H1 (cell line): ENCODE results near the gene TOR4A. TPM values are rescaled to one million over a fixed set of nuclear protein-coding genes. Genes with fewer than 3 reads are reported as not detected.

Experiments
- ATF2 ChIP-seq: IDR thresholded peaks from 2 replicates; pipeline ENCODE4 v1.6.1; 2012; ENCODE audit warnings: low read length, inconsistent platforms
- CTBP2 ChIP-seq: IDR thresholded peaks from 2 replicates; pipeline ENCODE4 v1.7.0; 2011; ENCODE audit warnings: borderline replicate concordance, mild to moderate bottlenecking, moderate library complexity, mixed read lengths, low read length; ENCODE audit not compliant: insufficient read depth, insufficient read length
- NRF1 ChIP-seq: IDR thresholded peaks from 2 replicates; pipeline ENCODE4 v1.6.1; 2011; ENCODE audit warnings: mild to moderate bottlenecking, low read depth, low read length, improper control_type of control experiment
- SP4 ChIP-seq: IDR thresholded peaks from 2 replicates; pipeline ENCODE4 v1.6.1; 2012; ENCODE audit warnings: low read length, inconsistent platforms
- TAF1 ChIP-seq: IDR thresholded peaks from 2 replicates; pipeline ENCODE4 v1.6.1; 2011; ENCODE audit warnings: mild to moderate bottlenecking, low read depth, low read length
- TCF12 ChIP-seq: IDR thresholded peaks from 2 replicates; pipeline ENCODE4 v1.6.1; 2011; ENCODE audit warnings: low read depth, mild to moderate bottlenecking, low read length
- polyA plus RNA-seq, 7 experiments: library from polyadenylated mRNA; depleted of rRNA in 3 of 7; stranded (reverse) in 5 of 7; unstranded in 2 of 7; fragments of >200 nt in 5 of 7; fragments of 200-250 nt in 2 of 7; gene quantifications; 1 replicate in 5 of 7; 2 replicates in 1 of 7; 4 replicates in 1 of 7; pipeline versions ENCODE4 v1.2.1 to v1.2.3, GENCODE V29; 2011 to 2013; ENCODE audit warnings: missing spikeins in 2 of 7, mixed read lengths in 2 of 7
- total RNA-seq: library from RNA; stranded (reverse); fragmentation: NEBNext Ultra II Directional; extraction: Animal tissue kit (Norgen Biotek cat#: 25700); gene quantifications from 2 replicates; pipeline ENCODE4 v1.2.1, GENCODE V29; 2021

Gene TOR4A
- total and polyA plus RNA-seq, 2 of the 8 experiments (the other 6 are each of a cell fraction or from before 2014, with no cell fraction given), result 8.4 to 9.3 TPM

GRCh38 chr9:137228506-137228967 lies 49.0 kb upstream of the TOR4A start (continued):
- TF ChIP-seq NRF1 (no peak), ATF2 (no peak), SP4 (no peak), CTBP2 (no peak), TAF1 (no peak), TCF12 (no peak)
